GM12878 (cell line): ENCODE measurements around the gene GGN. TPM values are rescaled to one million over a fixed set of nuclear protein-coding genes. Genes with fewer than 3 reads are reported as not detected.

ENCODE experiments used
- ATAC-seq: fragments of 200-7000 bp; cut with Tn5 transposase; 3 replicates; pipeline ENCODE4 v1.9.1; 2020; ENCODE audit warnings: mild to moderate bottlenecking, moderate library complexity
- BruUV-seq: library from RNA; stranded (reverse); fragments of 400-500 nt; replicated peaks from 2 replicates; lab custom pipeline; 2021; lab: Mats Ljungman, UMichigan
- CTCF ChIA-PET: fragments of 300-600 bp; sonication (Branson Sonifier 250); formaldehyde crosslinking; extraction: SDS; loops from one replicate; lab custom pipeline; 2021; ENCODE audit warnings: inconsistent platforms; lab: Yijun Ruan, JAX
- POLR2A ChIA-PET: fragments of 350-600 bp; formaldehyde crosslinking; extraction: SDS; loops from one replicate; lab custom pipeline; 2021; ENCODE audit warnings: inconsistent platforms; lab: Charles Lee
- RAD21 ChIA-PET: fragments of 300-600 bp; sonication (Branson Sonifier 250); formaldehyde crosslinking; loops from one replicate; lab custom pipeline; 2023; ENCODE audit warnings: antibody characterized with exemption; ENCODE audit not compliant: unreplicated experiment; lab: Charles Lee
- SMC1A ChIA-PET: fragments of 300-600 bp; sonication (Branson Sonifier 250); formaldehyde crosslinking; loops from one replicate; lab custom pipeline; 2023; ENCODE audit not compliant: unreplicated experiment, uncharacterized antibody; lab: Charles Lee
- DNase-seq: peaks from one replicate; pipeline ENCODE4 v3.0.0-alpha.2; 2011; ENCODE audit warnings: low read depth, low spot score
- FAIRE-seq: peaks from 3 replicates; lab custom pipeline; 2011; peaks lifted over from hg19 to GRCh38; lab: Jason Lieb, UNC
- H2AFZ ChIP-seq: 2 replicates; pipeline ENCODE4 v1.6.0; 2011; ENCODE audit warnings: low read depth, low read length, control low read depth; ENCODE audit not compliant: control insufficient read depth
- H3K27ac ChIP-seq: 2 replicates; pipeline ENCODE4 v1.5.1; 2011; ENCODE audit warnings: control low read depth; ENCODE audit not compliant: control insufficient read depth, insufficient read depth
- H3K27me3 ChIP-seq, 2 experiments: replicated peaks in 1 of 2; 2 replicates each; pipeline versions ENCODE4 v1.6.0 to v1.6.1; 2011; ENCODE audit warnings: low read length in 1 of 2; ENCODE audit not compliant: control insufficient read depth in 2 of 2, insufficient read depth in 2 of 2
- H3K36me3 ChIP-seq, 2 experiments: 2 replicates each; pipeline ENCODE4 v1.5.1; 2011; ENCODE audit warnings: low read length in 1 of 2; ENCODE audit not compliant: control insufficient read depth in 2 of 2, insufficient read depth in 2 of 2
- H3K4me1 ChIP-seq: 2 replicates; pipeline ENCODE4 v1.6.1; 2011; ENCODE audit warnings: mild to moderate bottlenecking, low read length, moderate library complexity, mixed read lengths; ENCODE audit not compliant: control insufficient read depth, insufficient read depth
- H3K4me2 ChIP-seq: 2 replicates; pipeline ENCODE4 v1.6.0; 2011; ENCODE audit warnings: control low read depth; ENCODE audit not compliant: control insufficient read depth, insufficient read depth
- H3K4me3 ChIP-seq: fragments of 200-600 bp; sonication (generic); 2 replicates; pipeline ENCODE4 v1.5.1; 2016
- H3K79me2 ChIP-seq: 2 replicates; pipeline ENCODE4 v1.6.0; 2011; ENCODE audit warnings: low read length; ENCODE audit not compliant: control insufficient read depth, insufficient read depth
- H3K9ac ChIP-seq: 2 replicates; pipeline ENCODE4 v1.8.0; 2011; ENCODE audit warnings: low read length, control low read depth, mixed read lengths; ENCODE audit not compliant: control insufficient read depth, insufficient read depth
- H3K9me3 ChIP-seq: replicated peaks from 3 replicates; pipeline ENCODE4 v1.5.1; 2011; ENCODE audit warnings: mild to moderate bottlenecking, low read length; ENCODE audit not compliant: control insufficient read depth, insufficient read depth
- H4K20me1 ChIP-seq: 2 replicates; pipeline ENCODE4 v1.6.0; 2011; ENCODE audit not compliant: control insufficient read depth, insufficient read depth
- CREB1 ChIP-seq: IDR thresholded peaks from 2 replicates; pipeline ENCODE4 v1.6.1; 2012; ENCODE audit warnings: low read depth, mild to moderate bottlenecking, inconsistent platforms
- FOS ChIP-seq: IDR thresholded peaks from 3 replicates; pipeline ENCODE4 v1.6.1; 2011; ENCODE audit warnings: borderline replicate concordance; ENCODE audit not compliant: insufficient read length; ENCODE audit errors: extremely low read depth
- GABPA ChIP-seq: IDR thresholded peaks from 2 replicates; pipeline ENCODE4 v1.6.1; 2014; ENCODE audit warnings: antibody characterized with exemption, low read depth, mild to moderate bottlenecking, inconsistent platforms
- IRF3 ChIP-seq: fragments of 450-650 bp; IDR thresholded peaks from 2 replicates; pipeline ENCODE4 v1.6.1; 2014; ENCODE audit warnings: mild to moderate bottlenecking
- MEF2A ChIP-seq: IDR thresholded peaks from 2 replicates; pipeline ENCODE4 v1.6.1; 2011; ENCODE audit warnings: low read depth, mild to moderate bottlenecking, low read length, moderate library complexity; ENCODE audit not compliant: insufficient read depth
- PKNOX1 ChIP-seq: fragments of 450-650 bp; IDR thresholded peaks from 2 replicates; pipeline ENCODE4 v1.6.1; 2016; ENCODE audit warnings: mild to moderate bottlenecking
- PML ChIP-seq: IDR thresholded peaks from 2 replicates; pipeline ENCODE4 v1.6.1; 2012; ENCODE audit warnings: low read length, inconsistent platforms
- TBL1XR1 ChIP-seq: IDR thresholded peaks from 2 replicates; pipeline ENCODE4 v1.6.1; 2012; ENCODE audit warnings: low read depth, low read length, improper control_type of control experiment
- WGBS: methylation state at CpG from one replicate; pipeline ENCODE4 v1.1.6; 2016; ENCODE audit warnings: low lambda C conversion rate; ENCODE audit not compliant: insufficient replicate concordance, insufficient coverage; ENCODE audit errors: missing lambda C conversion rate; 5-methylcytosine and 5-hydroxymethylcytosine counted together
- in situ Hi-C: fragments of 300-500 bp; cut with MboI; formaldehyde crosslinking; loops from 9 replicates; pipeline ENCODE4 v1.14.3; 2018; ENCODE audit warnings: mixed read lengths
- intact Hi-C: fragments of 100-400 bp; cut with micrococcal nuclease; formaldehyde crosslinking; loops from one replicate; pipeline ENCODE4 v1.14.2; 2022; ENCODE audit not compliant: unreplicated experiment
- polyA plus RNA-seq, 11 experiments: library from polyadenylated mRNA; depleted of rRNA in 4 of 11; unstranded in 6 of 11; stranded (reverse) in 5 of 11; fragments of >200 nt; fragmentation: Nextera tagmentation in 4 of 11; fragmentation: Illumina TruSeq in 1 of 11; extraction: Ambion mirVana in 4 of 11; extraction: Trizol in 1 of 11; gene quantifications; 1 replicate in 1 of 11; 2 replicates in 10 of 11; pipeline versions ENCODE4 v1.2.1 to v1.2.3, GENCODE V29; 2011 to 2016; ENCODE audit warnings: inconsistent platforms in 2 of 11, missing spikeins in 2 of 11, low read depth in 1 of 11
- total RNA-seq, 4 experiments: library from RNA; depleted of rRNA in 3 of 4; stranded (reverse); fragments of >200 nt in 3 of 4; fragmentation: Illumina TruSeq in 1 of 4; extraction: Trizol in 1 of 4; gene quantifications; 2 replicates each; pipeline versions ENCODE4 v1.2.1 to v1.2.3, GENCODE V29; 2013 to 2021
- TF ChIP-seq, protein P1 (sequence below): fragments of 450-650 bp; IDR thresholded peaks from 2 replicates; pipeline ENCODE4 v1.6.1; 2016; ENCODE audit warnings: mild to moderate bottlenecking, moderate library complexity, borderline replicate concordance
- TF ChIP-seq, protein P2 (sequence below): IDR thresholded peaks from 2 replicates; pipeline ENCODE4 v1.6.1; 2011; ENCODE audit warnings: borderline replicate concordance, low read depth, mild to moderate bottlenecking, moderate library complexity, low read length; ENCODE audit not compliant: insufficient read depth, poor library complexity, severe bottlenecking

The GGN gene
- total and polyA plus RNA-seq, 10 of the 15 experiments (the other 5 are each of a cell fraction or from before 2014, with no cell fraction given): not detected

DNA sequence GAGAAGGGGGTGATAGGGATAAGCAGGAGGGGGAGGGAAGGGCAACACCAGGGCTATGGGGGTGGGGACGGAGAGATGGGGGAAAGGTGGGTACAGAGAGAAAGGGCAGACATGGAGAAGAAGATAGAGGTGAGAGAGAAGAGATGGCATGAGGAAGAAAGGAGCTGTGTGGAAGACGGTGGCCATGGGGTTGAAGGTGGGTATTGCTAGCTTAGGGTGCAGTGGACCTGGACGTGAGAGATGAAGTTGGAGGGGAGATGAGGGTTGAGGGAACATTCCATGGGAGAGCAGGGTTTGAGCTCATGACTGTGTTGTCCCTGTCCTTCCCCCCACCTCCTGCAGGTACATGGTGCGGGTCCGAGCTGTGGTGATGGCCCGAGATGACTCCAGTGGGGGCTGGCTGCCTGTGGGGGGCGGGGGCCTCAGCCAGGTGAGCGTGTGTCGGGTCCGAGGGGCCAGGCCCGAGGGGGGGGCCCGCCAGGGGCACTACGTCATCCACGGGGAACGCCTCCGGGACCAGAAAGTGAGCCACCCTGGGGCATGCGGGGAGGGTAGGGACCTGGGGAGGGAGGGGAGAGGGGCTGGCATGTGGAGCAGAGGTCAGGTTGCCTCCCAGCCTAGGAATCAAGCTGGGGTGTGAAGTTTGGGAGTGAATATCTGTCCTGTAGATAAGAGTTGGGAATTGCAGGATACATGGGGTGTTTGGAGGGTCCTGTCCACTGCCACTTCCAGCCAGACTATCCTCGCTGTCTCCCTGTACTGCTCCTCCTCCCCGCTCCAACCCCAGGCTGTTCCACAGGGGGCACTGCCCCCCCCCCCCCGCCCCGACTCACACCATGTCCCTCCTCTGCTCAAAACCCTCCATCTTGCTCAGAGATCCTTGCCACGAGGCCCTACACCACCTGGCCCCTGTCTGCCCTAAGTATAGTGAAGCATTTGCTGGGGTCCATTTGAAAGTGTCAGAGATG, 2.4 kb upstream of the GGN start (continued):
- TF ChIP-seq CREB1: no peak
- TF ChIP-seq GABPA: no peak
- TF ChIP-seq PKNOX1: no peak
- TF ChIP-seq, all 136 proteins: peak for 0

GRCh38 chr19:38389101-38389925, 1.5 kb upstream of the GGN start:
- in situ Hi-C loops: no loop called here
- Histone ChIP-seq H3K27me3 (peaks cover 0 to under 1% of the 10 kb centered on the region in 2 experiments; a peak in 1 of 4 replicates), H3K79me2 (no peaks in the 10 kb centered on the region), H3K27ac (no peak overlapping the region), H3K4me3 (no peak overlapping the region), H3K9ac (no peak overlapping the region), H2AFZ (no peak overlapping the region), H3K9me3 (no peaks in the 10 kb centered on the region), H4K20me1 (no peaks in the 10 kb centered on the region; the same call in 1 of the 2 replicates), H3K4me1 (peaks cover 12% of the 10 kb centered on the region), H3K4me2 (peak overlapping the region; percentile 30; the same call in 1 of the 2 replicates), H3K36me3 (no peaks in the 10 kb centered on the region; a peak in 2 of 4 replicates)
- WGBS: 9% methylated on average over 19 of the region's 28 CpGs
- SMC1A ChIA-PET: interaction anchor here (2.2 kb wide), 1 partner anchor 14 kb away, joined by 6 read pairs; the partner anchor contains the start of gene FAM98C
- DNase-seq (no peak), FAIRE-seq (no peak), ATAC-seq (no peak)
- POLR2A ChIA-PET: interaction anchor here (0.6 to 1.0 kb wide), 2 partner anchors 14 to 162 kb away, joined by 3 to 4 read pairs; partner anchors contain the start of gene FAM98C
- CTCF ChIA-PET: interaction anchor here (1.0 to 2.4 kb wide), 2 partner anchors 13 to 14 kb away, joined by 3 to 14 read pairs; partner anchors contain the start of gene FAM98C
- no TSS peak for BruUV-seq
- intact Hi-C loops: loop anchor here (5.0 kb wide), 1 partner anchor 157 kb away; no protein-coding TSS in a partner anchor
- RAD21 ChIA-PET: interaction anchor here (1.8 kb wide), 1 partner anchor 14 kb away, joined by 6 read pairs; the partner anchor contains the start of gene FAM98C
- TF ChIP-seq MEF2A: no peak
- no peak for TF ChIP-seq TBL1XR1
- TF ChIP-seq PML: no peak
- TF ChIP-seq, protein P1, sequence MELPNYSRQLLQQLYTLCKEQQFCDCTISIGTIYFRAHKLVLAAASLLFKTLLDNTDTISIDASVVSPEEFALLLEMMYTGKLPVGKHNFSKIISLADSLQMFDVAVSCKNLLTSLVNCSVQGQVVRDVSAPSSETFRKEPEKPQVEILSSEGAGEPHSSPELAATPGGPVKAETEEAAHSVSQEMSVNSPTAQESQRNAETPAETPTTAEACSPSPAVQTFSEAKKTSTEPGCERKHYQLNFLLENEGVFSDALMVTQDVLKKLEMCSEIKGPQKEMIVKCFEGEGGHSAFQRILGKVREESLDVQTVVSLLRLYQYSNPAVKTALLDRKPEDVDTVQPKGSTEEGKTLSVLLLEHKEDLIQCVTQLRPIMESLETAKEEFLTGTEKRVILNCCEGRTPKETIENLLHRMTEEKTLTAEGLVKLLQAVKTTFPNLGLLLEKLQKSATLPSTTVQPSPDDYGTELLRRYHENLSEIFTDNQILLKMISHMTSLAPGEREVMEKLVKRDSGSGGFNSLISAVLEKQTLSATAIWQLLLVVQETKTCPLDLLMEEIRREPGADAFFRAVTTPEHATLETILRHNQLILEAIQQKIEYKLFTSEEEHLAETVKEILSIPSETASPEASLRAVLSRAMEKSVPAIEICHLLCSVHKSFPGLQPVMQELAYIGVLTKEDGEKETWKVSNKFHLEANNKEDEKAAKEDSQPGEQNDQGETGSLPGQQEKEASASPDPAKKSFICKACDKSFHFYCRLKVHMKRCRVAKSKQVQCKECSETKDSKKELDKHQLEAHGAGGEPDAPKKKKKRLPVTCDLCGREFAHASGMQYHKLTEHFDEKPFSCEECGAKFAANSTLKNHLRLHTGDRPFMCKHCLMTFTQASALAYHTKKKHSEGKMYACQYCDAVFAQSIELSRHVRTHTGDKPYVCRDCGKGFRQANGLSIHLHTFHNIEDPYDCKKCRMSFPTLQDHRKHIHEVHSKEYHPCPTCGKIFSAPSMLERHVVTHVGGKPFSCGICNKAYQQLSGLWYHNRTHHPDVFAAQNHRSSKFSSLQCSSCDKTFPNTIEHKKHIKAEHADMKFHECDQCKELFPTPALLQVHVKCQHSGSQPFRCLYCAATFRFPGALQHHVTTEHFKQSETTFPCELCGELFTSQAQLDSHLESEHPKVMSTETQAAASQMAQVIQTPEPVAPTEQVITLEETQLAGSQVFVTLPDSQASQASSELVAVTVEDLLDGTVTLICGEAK: no peak
- no peak for TF ChIP-seq IRF3
- no peak for TF ChIP-seq FOS
- TF ChIP-seq, protein P2, sequence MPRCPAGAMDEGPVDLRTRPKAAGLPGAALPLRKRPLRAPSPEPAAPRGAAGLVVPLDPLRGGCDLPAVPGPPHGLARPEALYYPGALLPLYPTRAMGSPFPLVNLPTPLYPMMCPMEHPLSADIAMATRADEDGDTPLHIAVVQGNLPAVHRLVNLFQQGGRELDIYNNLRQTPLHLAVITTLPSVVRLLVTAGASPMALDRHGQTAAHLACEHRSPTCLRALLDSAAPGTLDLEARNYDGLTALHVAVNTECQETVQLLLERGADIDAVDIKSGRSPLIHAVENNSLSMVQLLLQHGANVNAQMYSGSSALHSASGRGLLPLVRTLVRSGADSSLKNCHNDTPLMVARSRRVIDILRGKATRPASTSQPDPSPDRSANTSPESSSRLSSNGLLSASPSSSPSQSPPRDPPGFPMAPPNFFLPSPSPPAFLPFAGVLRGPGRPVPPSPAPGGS: no peak
